ENCODE results near the gene STUB1.
A peak's percentile ranks its signal among the peaks of the same experiment; 100 is the strongest.

Gene STUB1

DNA sequence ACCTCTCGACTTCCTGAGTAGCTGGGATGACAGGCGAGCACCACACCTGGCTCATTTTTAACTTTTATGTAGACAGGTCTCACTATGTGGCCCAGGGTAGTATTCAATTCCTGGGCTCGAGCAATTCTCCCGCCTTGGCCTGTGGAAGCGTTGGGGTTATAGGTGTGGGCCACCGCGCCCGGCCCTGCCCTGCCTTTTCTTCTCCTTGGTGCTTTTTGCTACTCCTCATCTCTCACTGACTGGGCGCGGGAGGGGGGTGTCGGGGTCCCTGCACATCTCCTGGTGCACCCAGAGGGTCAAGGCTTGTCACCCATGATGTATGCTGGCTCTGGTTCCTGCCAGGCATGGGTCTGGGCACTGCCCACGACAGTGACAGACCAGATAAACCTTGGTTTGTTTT, 35.7 kb upstream of the STUB1 start:
- Histone ChIP-seq H3K9ac (no peak overlapping the region), H3K4me3 (IDR thresholded peaks at IDR 0.05; ENCODE audit: insufficient read depth, low read depth, low read length) (no peak overlapping the region), H3K79me2 (ENCODE audit: insufficient read depth, low read depth) (peaks cover 25% of the 10 kb centered on the region), H3K4me2 (no peak overlapping the region), H3K36me3 (ENCODE audit: insufficient read depth) (no peaks in the 10 kb centered on the region), H3K27me3 (ENCODE audit: insufficient read depth, low read depth) (no peaks in the 10 kb centered on the region), H2AFZ (ENCODE audit: low read depth) (no peak overlapping the region), H3K4me1 (ENCODE audit: low read depth, poor library complexity, severe bottlenecking) (peaks cover 13% of the 10 kb centered on the region), H3K27ac (no peak overlapping the region), H4K20me1 (ENCODE audit: insufficient read depth) (no peaks in the 10 kb centered on the region)
- TF ChIP-seq, protein P1, sequence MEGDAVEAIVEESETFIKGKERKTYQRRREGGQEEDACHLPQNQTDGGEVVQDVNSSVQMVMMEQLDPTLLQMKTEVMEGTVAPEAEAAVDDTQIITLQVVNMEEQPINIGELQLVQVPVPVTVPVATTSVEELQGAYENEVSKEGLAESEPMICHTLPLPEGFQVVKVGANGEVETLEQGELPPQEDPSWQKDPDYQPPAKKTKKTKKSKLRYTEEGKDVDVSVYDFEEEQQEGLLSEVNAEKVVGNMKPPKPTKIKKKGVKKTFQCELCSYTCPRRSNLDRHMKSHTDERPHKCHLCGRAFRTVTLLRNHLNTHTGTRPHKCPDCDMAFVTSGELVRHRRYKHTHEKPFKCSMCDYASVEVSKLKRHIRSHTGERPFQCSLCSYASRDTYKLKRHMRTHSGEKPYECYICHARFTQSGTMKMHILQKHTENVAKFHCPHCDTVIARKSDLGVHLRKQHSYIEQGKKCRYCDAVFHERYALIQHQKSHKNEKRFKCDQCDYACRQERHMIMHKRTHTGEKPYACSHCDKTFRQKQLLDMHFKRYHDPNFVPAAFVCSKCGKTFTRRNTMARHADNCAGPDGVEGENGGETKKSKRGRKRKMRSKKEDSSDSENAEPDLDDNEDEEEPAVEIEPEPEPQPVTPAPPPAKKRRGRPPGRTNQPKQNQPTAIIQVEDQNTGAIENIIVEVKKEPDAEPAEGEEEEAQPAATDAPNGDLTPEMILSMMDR (conservative IDR thresholded peaks at IDR 0.05; ENCODE audit: low read depth, low read length), result no peak

DNA sequence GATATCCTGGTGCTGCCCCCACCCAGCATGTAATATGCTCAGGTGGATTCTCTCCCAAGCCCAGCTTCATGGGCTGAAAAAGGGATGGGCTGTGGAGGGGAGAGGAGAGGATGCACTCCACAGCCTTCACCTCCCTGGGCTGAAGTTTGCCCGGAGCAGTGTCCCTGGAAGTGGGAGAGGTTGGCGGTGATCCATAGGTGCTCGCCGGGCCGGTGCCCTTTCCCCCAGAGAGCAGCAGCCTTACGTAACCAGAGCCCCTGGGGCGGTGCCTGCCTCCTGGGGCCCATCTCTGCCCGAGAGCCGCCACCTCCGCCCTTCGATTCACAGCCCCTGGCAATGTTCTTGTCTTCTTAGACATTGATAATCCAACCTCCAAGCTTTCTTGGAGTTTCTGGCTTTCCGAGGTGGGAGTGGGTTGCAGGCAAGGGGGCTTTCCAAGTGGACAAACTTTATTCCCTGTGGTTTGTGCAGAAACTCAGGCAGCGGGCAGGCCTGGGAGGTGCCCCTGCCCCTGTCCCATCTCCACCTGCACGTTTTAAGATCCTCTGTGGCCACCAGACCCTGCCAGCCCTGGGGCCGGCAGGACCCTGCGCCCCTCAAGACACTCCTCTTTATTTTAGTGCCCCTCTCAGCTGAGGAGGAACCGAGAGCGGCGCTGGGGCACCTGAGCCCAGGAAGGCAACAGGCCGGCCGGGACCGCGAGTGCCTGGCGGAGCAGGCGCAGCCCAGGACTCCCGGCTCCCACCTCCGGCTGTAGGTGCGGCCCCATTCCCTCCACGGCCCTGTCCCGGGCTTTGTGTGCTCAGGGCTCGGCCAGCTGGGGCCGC, 34.1 kb upstream of the STUB1 start:
- H3K9ac ChIP-seq, result no peak overlapping the region
- H3K4me2 ChIP-seq, result no peak overlapping the region
- H3K36me3 ChIP-seq (ENCODE audit: insufficient read depth), result no peaks in the 10 kb centered on the region
- peaks cover 21% of the 10 kb centered on the region for H3K4me1 ChIP-seq (ENCODE audit: low read depth, poor library complexity, severe bottlenecking)
- no peak overlapping the region for H3K4me3 ChIP-seq (IDR thresholded peaks at IDR 0.05; ENCODE audit: insufficient read depth, low read depth, low read length)
- TF ChIP-seq, protein P1 (conservative IDR thresholded peaks at IDR 0.05; ENCODE audit: low read depth, low read length), result no peak
- H3K27me3 ChIP-seq (ENCODE audit: insufficient read depth, low read depth), result no peaks in the 10 kb centered on the region
- H3K79me2 ChIP-seq (ENCODE audit: insufficient read depth, low read depth), result peaks cover 36% of the 10 kb centered on the region
- no peaks in the 10 kb centered on the region for H4K20me1 ChIP-seq (ENCODE audit: insufficient read depth)
- no peak overlapping the region for H2AFZ ChIP-seq (ENCODE audit: low read depth)
- H3K27ac ChIP-seq, result no peak overlapping the region

DNA sequence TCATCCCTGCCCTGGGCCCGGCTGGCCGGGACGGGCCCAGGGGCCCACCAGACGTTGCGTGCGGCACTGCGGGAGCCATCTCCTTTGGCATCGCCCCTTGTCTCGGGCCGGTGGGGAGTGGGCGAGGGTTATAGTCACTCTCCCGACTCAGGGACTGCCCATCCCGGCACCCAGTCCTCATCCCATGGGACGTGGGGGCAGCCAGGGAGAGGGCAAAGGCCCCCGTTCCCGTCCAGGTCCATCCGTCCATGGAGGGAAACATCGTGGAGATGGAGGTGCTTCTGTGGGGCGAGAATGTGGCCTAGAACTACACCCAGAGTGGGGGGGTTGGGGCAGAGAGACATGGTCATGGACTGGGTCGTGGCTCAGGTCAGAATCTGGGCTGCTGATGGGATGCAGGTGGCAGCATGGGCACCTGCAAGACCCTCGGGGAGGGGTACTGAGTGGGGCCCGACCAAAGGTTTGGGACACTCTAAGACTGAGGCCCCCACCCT, 33.5 kb upstream of the STUB1 start:
- Histone ChIP-seq H3K27me3 (ENCODE audit: insufficient read depth, low read depth) (no peaks in the 10 kb centered on the region), H3K4me3 (IDR thresholded peaks at IDR 0.05; ENCODE audit: insufficient read depth, low read depth, low read length) (no peak overlapping the region), H3K79me2 (ENCODE audit: insufficient read depth, low read depth) (peaks cover 36% of the 10 kb centered on the region), H2AFZ (ENCODE audit: low read depth) (no peak overlapping the region), H3K9ac (no peak overlapping the region), H3K27ac (no peak overlapping the region), H3K4me2 (no peak overlapping the region), H3K36me3 (ENCODE audit: insufficient read depth) (no peaks in the 10 kb centered on the region), H3K4me1 (ENCODE audit: low read depth, poor library complexity, severe bottlenecking) (peaks cover 21% of the 10 kb centered on the region), H4K20me1 (ENCODE audit: insufficient read depth) (no peaks in the 10 kb centered on the region)
- TF ChIP-seq, protein P1 (conservative IDR thresholded peaks at IDR 0.05; ENCODE audit: low read depth, low read length), result no peak

DNA sequence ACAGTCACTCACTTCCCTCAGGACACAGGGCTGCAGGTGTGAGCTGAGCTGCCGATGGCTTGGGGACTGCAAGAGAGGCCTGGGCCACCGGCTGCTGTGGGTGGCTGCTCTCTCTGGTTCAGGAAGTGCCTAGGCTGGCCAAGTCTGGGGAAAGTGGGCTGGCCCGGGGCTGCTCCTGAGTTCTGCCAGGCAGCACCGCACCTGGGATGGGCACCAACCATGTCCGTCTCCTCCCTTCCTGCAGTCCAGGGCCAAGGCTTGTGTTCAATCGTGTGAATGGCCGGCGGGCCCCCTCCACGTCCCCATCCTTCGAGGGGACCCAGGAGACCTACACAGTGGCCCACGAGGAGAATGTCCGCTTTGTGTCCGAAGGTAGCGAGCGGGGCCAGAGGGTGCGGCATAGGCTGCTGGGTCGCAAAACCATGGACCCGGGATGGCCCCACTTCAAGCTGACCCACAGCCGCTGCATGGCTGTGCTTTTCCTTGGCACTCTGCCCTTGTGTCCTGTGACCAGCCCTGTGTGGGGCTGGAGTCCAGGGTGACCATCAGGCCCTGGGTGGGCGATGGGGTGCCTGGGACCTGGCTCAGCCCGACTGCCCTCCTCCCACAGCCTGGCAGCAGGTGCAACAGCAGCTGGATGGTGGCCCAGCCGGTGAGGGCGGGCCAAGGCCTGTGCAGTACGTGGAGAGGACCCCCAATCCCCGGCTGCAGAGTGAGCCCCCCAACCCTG, 32.9 kb upstream of the STUB1 start:
- Histone ChIP-seq H3K4me2 (peak overlapping the region; percentile 88; the same call in 1 of the 2 replicates), H3K27ac (no peak overlapping the region), H3K36me3 (ENCODE audit: insufficient read depth) (no peaks in the 10 kb centered on the region), H3K9ac (no peak overlapping the region), H3K79me2 (ENCODE audit: insufficient read depth, low read depth) (peaks cover 35% of the 10 kb centered on the region), H4K20me1 (ENCODE audit: insufficient read depth) (no peaks in the 10 kb centered on the region), H3K4me1 (ENCODE audit: low read depth, poor library complexity, severe bottlenecking) (peaks cover 21% of the 10 kb centered on the region), H3K4me3 (IDR thresholded peaks at IDR 0.05; ENCODE audit: insufficient read depth, low read depth, low read length) (no peak overlapping the region), H2AFZ (ENCODE audit: low read depth) (no peak overlapping the region), H3K27me3 (ENCODE audit: insufficient read depth, low read depth) (no peaks in the 10 kb centered on the region)
- TF ChIP-seq, protein P1 (conservative IDR thresholded peaks at IDR 0.05; ENCODE audit: low read depth, low read length), result no peak
